Measurements from ENCODE around the gene ST7L. TPM values are rescaled to one million over a fixed set of nuclear protein-coding genes. Genes with fewer than 3 reads are reported as not detected.
A peak's percentile ranks its signal among the peaks of the same experiment; 100 is the strongest.

ST7L gene
- total RNA-seq, 1 experiment from 2014 or later, result 22.1 TPM

GRCh38 chr1:112509005-112509659 is 109.8 kb downstream of the ST7L start:
- POLR2A ChIA-PET (ENCODE audit: unreplicated experiment), result no interaction called here
- H3K27me3 ChIP-seq (ENCODE audit: insufficient read depth, low read depth), result peaks cover 11% of the 10 kb centered on the region; the same call in 1 of the 2 replicates
- TF ChIP-seq CTCF (conservative IDR thresholded peaks at IDR 0.05) (no peak), EZH2 (IDR thresholded peaks at IDR 0.05; ENCODE audit: low read depth) (no peak)
- DNase-seq, result no peak
- no peak overlapping the region; the same call in 1 of the 2 replicates for H2AFZ ChIP-seq
- H3F3A ChIP-seq (ENCODE audit: insufficient read depth, low read depth), result no peaks in the 10 kb centered on the region
- CTCF ChIA-PET, result no interaction called here
- no peaks in the 10 kb centered on the region for H3K79me2 ChIP-seq (ENCODE audit: low read depth)
- no peaks in the 10 kb centered on the region for H3K36me3 ChIP-seq (ENCODE audit: low read depth)
- H3K27ac ChIP-seq, result no peak overlapping the region
- no peaks in the 10 kb centered on the region for H3K9me2 ChIP-seq (ENCODE audit: insufficient read depth)
- no peaks in the 10 kb centered on the region for H3K9me3 ChIP-seq (ENCODE audit: insufficient read depth, low read depth)
- H3K4me3 ChIP-seq, result peak overlapping the region; percentile 71
- BruUV-seq (replicated peaks), result no TSS peak
- H3K4me2 ChIP-seq, result peak overlapping the region; percentile 93
- H3K4me1 ChIP-seq (replicated peaks; ENCODE audit: insufficient read depth), result 0 out of 2 replicates have a peak, but pooled peaks cover 10% of the 10 kb centered on the region
- no peaks in the 10 kb centered on the region for H4K20me1 ChIP-seq (ENCODE audit: insufficient read depth)
- intact Hi-C loops (cut with micrococcal nuclease; ENCODE audit: unreplicated experiment), result no loop called here

- no peaks in the 10 kb centered on the region for H3K36me3 ChIP-seq (ENCODE audit: low read depth)
- H3K4me1 ChIP-seq (replicated peaks; ENCODE audit: insufficient read depth), result 0 out of 2 replicates have a peak, but pooled peaks cover 10% of the 10 kb centered on the region
- no peaks in the 10 kb centered on the region for H3K9me3 ChIP-seq (ENCODE audit: insufficient read depth, low read depth)
- peaks cover 11% of the 10 kb centered on the region; the same call in 1 of the 2 replicates for H3K27me3 ChIP-seq (ENCODE audit: insufficient read depth, low read depth)
- H3K27ac ChIP-seq, result no peak within 1 kb of the TSS
- H3K9me2 ChIP-seq (ENCODE audit: insufficient read depth), result no peaks in the 10 kb centered on the region
- TF ChIP-seq EZH2 (IDR thresholded peaks at IDR 0.05; ENCODE audit: low read depth) (no peak), CTCF (conservative IDR thresholded peaks at IDR 0.05) (no peak; the same call in 1 of the 2 replicates)
- no TSS peak for BruUV-seq (replicated peaks)
- H4K20me1 ChIP-seq (ENCODE audit: insufficient read depth), result no peaks in the 10 kb centered on the region
- intact Hi-C loops (cut with micrococcal nuclease; ENCODE audit: unreplicated experiment), result no loop called here
- H3K4me2 ChIP-seq, result peak within 1 kb of the TSS; percentile 93
- no peaks in the 10 kb centered on the region for H3K79me2 ChIP-seq (ENCODE audit: low read depth)
- CTCF ChIA-PET, result no interaction called here
- H2AFZ ChIP-seq, result peak within 1 kb of the TSS; percentile 89
- H3F3A ChIP-seq (ENCODE audit: insufficient read depth, low read depth), result no peaks in the 10 kb centered on the region
- peak within 1 kb of the TSS; percentile 71 for H3K4me3 ChIP-seq
- POLR2A ChIA-PET (ENCODE audit: unreplicated experiment), result no interaction called here
- DNase-seq, result peak in 1 of 2 experiments; percentile 26
Measured at GRCh38 chr1:112508278-112509004, 110.5 kb downstream of the ST7L start, which contains the start of gene WNT2B. Gene WNT2B (plus strand): TSS chr1:112508965. CDS start chr1:112509263, 298 bp downstream.

GRCh38 chr1:112507921-112508277 is 111.0 kb downstream of the ST7L start:
- BruUV-seq (replicated peaks), result no TSS peak
- DNase-seq, result no peak
- no peaks in the 10 kb centered on the region for H3K9me3 ChIP-seq (ENCODE audit: insufficient read depth, low read depth)
- no peaks in the 10 kb centered on the region for H3K9me2 ChIP-seq (ENCODE audit: insufficient read depth)
- H2AFZ ChIP-seq, result peak overlapping the region; percentile 89
- ChIA-PET POLR2A (ENCODE audit: unreplicated experiment) (no interaction called here), CTCF (no interaction called here)
- H3K36me3 ChIP-seq (ENCODE audit: low read depth), result no peaks in the 10 kb centered on the region
- no peaks in the 10 kb centered on the region for H3K79me2 ChIP-seq (ENCODE audit: low read depth)
- 0 out of 2 replicates have a peak, but pooled peaks cover 10% of the 10 kb centered on the region for H3K4me1 ChIP-seq (replicated peaks; ENCODE audit: insufficient read depth)
- peak overlapping the region; percentile 71 for H3K4me3 ChIP-seq
- H4K20me1 ChIP-seq (ENCODE audit: insufficient read depth), result no peaks in the 10 kb centered on the region
- intact Hi-C loops (cut with micrococcal nuclease; ENCODE audit: unreplicated experiment), result no loop called here
- H3K27ac ChIP-seq, result no peak overlapping the region
- H3F3A ChIP-seq (ENCODE audit: insufficient read depth, low read depth), result no peaks in the 10 kb centered on the region
- no peak for TF ChIP-seq CTCF (conservative IDR thresholded peaks at IDR 0.05)
- no peak for TF ChIP-seq EZH2 (IDR thresholded peaks at IDR 0.05; ENCODE audit: low read depth)
- H3K4me2 ChIP-seq, result peak overlapping the region; percentile 93
- peaks cover 11% of the 10 kb centered on the region; the same call in 1 of the 2 replicates for H3K27me3 ChIP-seq (ENCODE audit: insufficient read depth, low read depth)
